ENCODE results near the gene MYO19. TPM values are rescaled to one million over a fixed set of nuclear protein-coding genes. Genes with fewer than 3 reads are reported as not detected.

The MYO19 gene
- total RNA-seq, 2 experiments from 2014 or later: 109 to 154 TPM

- DNase-seq (ENCODE audit: low spot score): no peak
- ChIA-PET CTCF (ENCODE audit: unreplicated experiment) (no interaction called here), POLR2A (no interaction called here)
- Histone ChIP-seq H3K9me2 (ENCODE audit: insufficient read depth, low read length) (no peaks in the 10 kb centered on the region), H3K4me2 (ENCODE audit: low read length) (no peak overlapping the region), H3K27ac (ENCODE audit: low read depth, low read length, poor library complexity, severe bottlenecking) (no peak overlapping the region), H3K79me2 (ENCODE audit: insufficient read depth, low read depth, low read length) (no peaks in the 10 kb centered on the region), H3K9me3 (ENCODE audit: low read length) (no peaks in the 10 kb centered on the region), H3K4me3 (ENCODE audit: low read depth, low read length, poor library complexity, severe bottlenecking) (no peak overlapping the region), H3K36me3 (ENCODE audit: insufficient read depth, low read length) (no peaks in the 10 kb centered on the region), H3K4me1 (ENCODE audit: insufficient read depth, low read length, poor library complexity, severe bottlenecking) (no peaks in the 10 kb centered on the region), H4K20me1 (ENCODE audit: insufficient read depth, low read length) (no peaks in the 10 kb centered on the region), H2AFZ (ENCODE audit: low read length) (no peak overlapping the region)
- intact Hi-C loops (cut with micrococcal nuclease; ENCODE audit: unreplicated experiment): no loop called here
- TF ChIP-seq, protein P1, sequence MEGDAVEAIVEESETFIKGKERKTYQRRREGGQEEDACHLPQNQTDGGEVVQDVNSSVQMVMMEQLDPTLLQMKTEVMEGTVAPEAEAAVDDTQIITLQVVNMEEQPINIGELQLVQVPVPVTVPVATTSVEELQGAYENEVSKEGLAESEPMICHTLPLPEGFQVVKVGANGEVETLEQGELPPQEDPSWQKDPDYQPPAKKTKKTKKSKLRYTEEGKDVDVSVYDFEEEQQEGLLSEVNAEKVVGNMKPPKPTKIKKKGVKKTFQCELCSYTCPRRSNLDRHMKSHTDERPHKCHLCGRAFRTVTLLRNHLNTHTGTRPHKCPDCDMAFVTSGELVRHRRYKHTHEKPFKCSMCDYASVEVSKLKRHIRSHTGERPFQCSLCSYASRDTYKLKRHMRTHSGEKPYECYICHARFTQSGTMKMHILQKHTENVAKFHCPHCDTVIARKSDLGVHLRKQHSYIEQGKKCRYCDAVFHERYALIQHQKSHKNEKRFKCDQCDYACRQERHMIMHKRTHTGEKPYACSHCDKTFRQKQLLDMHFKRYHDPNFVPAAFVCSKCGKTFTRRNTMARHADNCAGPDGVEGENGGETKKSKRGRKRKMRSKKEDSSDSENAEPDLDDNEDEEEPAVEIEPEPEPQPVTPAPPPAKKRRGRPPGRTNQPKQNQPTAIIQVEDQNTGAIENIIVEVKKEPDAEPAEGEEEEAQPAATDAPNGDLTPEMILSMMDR (conservative IDR thresholded peaks at IDR 0.05; ENCODE audit: low read length): no peak
- TF ChIP-seq EZH2phosphoT487 (IDR thresholded peaks at IDR 0.05; ENCODE audit: borderline replicate concordance, low read depth, low read length): no peak
- BruUV-seq (replicated peaks): no TSS peak
These were observed 69.9 kb downstream of the MYO19 start for GRCh38 chr17:36464765-36465088.

DNA sequence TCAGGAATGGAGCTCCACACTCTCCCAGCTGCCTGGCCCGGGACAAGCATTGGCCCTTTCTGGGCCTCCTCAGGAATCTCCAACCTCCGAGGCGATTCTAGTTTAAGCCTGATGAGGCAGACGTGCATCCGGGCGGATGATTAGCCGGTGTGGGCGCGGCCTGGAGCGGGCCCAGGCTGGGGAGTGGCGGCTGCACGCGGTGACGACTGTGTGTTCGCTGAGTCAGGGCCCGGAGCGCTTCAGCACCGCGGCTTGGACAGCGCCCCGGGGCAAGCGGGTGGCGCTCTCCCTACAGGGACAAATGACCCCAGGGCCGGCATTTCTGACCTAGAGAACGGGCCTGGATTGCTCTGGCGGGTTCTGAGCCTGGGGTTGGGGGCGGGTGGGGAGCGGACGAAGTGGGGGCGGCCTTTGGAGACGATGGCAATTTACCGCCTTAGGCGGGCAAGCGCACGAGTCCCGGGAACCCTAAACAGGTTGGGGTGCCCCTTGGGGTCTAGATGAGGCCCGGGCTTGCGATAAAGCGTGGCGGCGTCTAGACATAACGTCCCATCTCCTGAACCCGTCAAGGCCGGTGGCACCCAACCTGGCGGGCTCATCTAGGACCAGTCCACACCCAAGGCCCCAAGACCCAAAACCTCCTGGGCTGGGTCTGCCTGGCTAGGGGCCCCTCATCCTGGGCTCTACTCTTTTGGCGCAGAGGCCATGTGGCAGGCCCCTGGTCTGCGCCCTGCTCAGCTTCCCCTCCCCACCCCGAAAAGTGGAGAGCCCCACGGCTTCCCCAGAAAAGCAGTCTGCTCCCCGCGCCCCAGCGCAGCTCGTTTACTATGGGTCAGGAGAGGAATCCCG is 70.5 kb downstream of the MYO19 start:
- POLR2A ChIA-PET: no interaction called here
- H3K4me3 ChIP-seq (ENCODE audit: low read depth, low read length, poor library complexity, severe bottlenecking): no peak overlapping the region
- no peaks in the 10 kb centered on the region for H3K4me1 ChIP-seq (ENCODE audit: insufficient read depth, low read length, poor library complexity, severe bottlenecking)
- H3K9me3 ChIP-seq (ENCODE audit: low read length): no peaks in the 10 kb centered on the region
- DNase-seq (ENCODE audit: low spot score): no peak
- H3K4me2 ChIP-seq (ENCODE audit: low read length): no peak overlapping the region
- H3K9me2 ChIP-seq (ENCODE audit: insufficient read depth, low read length): no peaks in the 10 kb centered on the region
- H3K36me3 ChIP-seq (ENCODE audit: insufficient read depth, low read length): no peaks in the 10 kb centered on the region
- H2AFZ ChIP-seq (ENCODE audit: low read length): no peak overlapping the region
- CTCF ChIA-PET (ENCODE audit: unreplicated experiment): no interaction called here
- intact Hi-C loops (cut with micrococcal nuclease; ENCODE audit: unreplicated experiment): no loop called here
- TF ChIP-seq, protein P1 (conservative IDR thresholded peaks at IDR 0.05; ENCODE audit: low read length): no peak
- TF ChIP-seq EZH2phosphoT487 (IDR thresholded peaks at IDR 0.05; ENCODE audit: borderline replicate concordance, low read depth, low read length): no peak
- H4K20me1 ChIP-seq (ENCODE audit: insufficient read depth, low read length): no peaks in the 10 kb centered on the region
- H3K27ac ChIP-seq (ENCODE audit: low read depth, low read length, poor library complexity, severe bottlenecking): no peak overlapping the region
- no peaks in the 10 kb centered on the region for H3K79me2 ChIP-seq (ENCODE audit: insufficient read depth, low read depth, low read length)
- no TSS peak for BruUV-seq (replicated peaks)

- H3K4me3 ChIP-seq (ENCODE audit: low read depth, low read length, poor library complexity, severe bottlenecking): no peak overlapping the region
- no peak for DNase-seq (ENCODE audit: low spot score)
- H3K9me3 ChIP-seq (ENCODE audit: low read length): no peaks in the 10 kb centered on the region
- POLR2A ChIA-PET: no interaction called here
- no peak overlapping the region for H3K4me2 ChIP-seq (ENCODE audit: low read length)
- no peaks in the 10 kb centered on the region for H3K4me1 ChIP-seq (ENCODE audit: insufficient read depth, low read length, poor library complexity, severe bottlenecking)
- CTCF ChIA-PET (ENCODE audit: unreplicated experiment): no interaction called here
- H4K20me1 ChIP-seq (ENCODE audit: insufficient read depth, low read length): no peaks in the 10 kb centered on the region
- intact Hi-C loops (cut with micrococcal nuclease; ENCODE audit: unreplicated experiment): no loop called here
- no TSS peak for BruUV-seq (replicated peaks)
- H3K27ac ChIP-seq (ENCODE audit: low read depth, low read length, poor library complexity, severe bottlenecking): no peak overlapping the region
- TF ChIP-seq, protein P1 (conservative IDR thresholded peaks at IDR 0.05; ENCODE audit: low read length): no peak
- TF ChIP-seq EZH2phosphoT487 (IDR thresholded peaks at IDR 0.05; ENCODE audit: borderline replicate concordance, low read depth, low read length): no peak
- H3K36me3 ChIP-seq (ENCODE audit: insufficient read depth, low read length): no peaks in the 10 kb centered on the region
- H3K9me2 ChIP-seq (ENCODE audit: insufficient read depth, low read length): no peaks in the 10 kb centered on the region
- no peak overlapping the region for H2AFZ ChIP-seq (ENCODE audit: low read length)
- H3K79me2 ChIP-seq (ENCODE audit: insufficient read depth, low read depth, low read length): no peaks in the 10 kb centered on the region
These were observed 73.1 kb downstream of the MYO19 start for GRCh38 chr17:36461330-36462110.

Data from OCI-LY7 (cell line).